SK-N-SH (cell line): ENCODE results near the gene CDH12. TPM values are rescaled to one million over a fixed set of nuclear protein-coding genes. Genes with fewer than 3 reads are reported as not detected.

Experiments
- CTCF ChIA-PET: fragments of 300-600, 350-600 bp; formaldehyde crosslinking; extraction: SDS; loops from one replicate; lab custom pipeline; 2021; lab: Yijun Ruan, JAX
- POLR2A ChIA-PET: fragments of 350-600 bp; sonication (Branson Sonifier 250); formaldehyde crosslinking; extraction: SDS; loops from one replicate; lab custom pipeline; 2020; ENCODE audit warnings: antibody characterized with exemption, inconsistent platforms; lab: Yijun Ruan, JAX
- DNase-seq: peaks from one replicate; pipeline ENCODE4 v3.0.0; 2012
- H2AFZ ChIP-seq: fragments of 200-600 bp; sonication (generic); 2 replicates; pipeline ENCODE4 v1.8.1; 2016; ENCODE audit warnings: antibody characterized with exemption, mild to moderate bottlenecking, low read depth
- H3F3A ChIP-seq: fragments of 200-600 bp; sonication (generic); replicated peaks from 2 replicates; pipeline ENCODE3; 2016; ENCODE audit warnings: antibody characterized with exemption, mild to moderate bottlenecking; ENCODE audit not compliant: insufficient read depth
- H3K27ac ChIP-seq, 2 experiments: fragments of 200-500 bp in 1 of 2; fragments of 200-600 bp in 1 of 2; sonication (Bioruptor generic) in 1 of 2; sonication (generic), shearing (Covaris generic) in 1 of 2; 2 replicates each; pipeline versions ENCODE4 v1.5.1 to v1.6.1; 2014 to 2016; ENCODE audit warnings: low read depth in 2 of 2, inconsistent platforms in 1 of 2, low read length in 1 of 2, mild to moderate bottlenecking in 1 of 2, mixed read lengths in 1 of 2
- H3K27me3 ChIP-seq: fragments of 200-600 bp; sonication (generic), shearing (Covaris generic); 2 replicates; pipeline ENCODE4 v1.6.1; 2016; ENCODE audit warnings: mixed run types; ENCODE audit not compliant: insufficient read depth
- H3K36me3 ChIP-seq, 2 experiments: fragments of 200-500 bp in 1 of 2; fragments of 200-600 bp in 1 of 2; sonication (Bioruptor generic) in 1 of 2; sonication (generic) in 1 of 2; replicated peaks in 1 of 2; 2 replicates each; pipeline versions ENCODE3 to v1.5.1; 2014 to 2016; ENCODE audit warnings: low read length in 1 of 2, mild to moderate bottlenecking in 1 of 2; ENCODE audit not compliant: insufficient read depth in 2 of 2, control insufficient read depth in 1 of 2
- H3K4me1 ChIP-seq, 2 experiments: fragments of 200-500 bp in 1 of 2; fragments of 200-600 bp in 1 of 2; sonication (Bioruptor generic) in 1 of 2; sonication (generic), shearing (Covaris generic) in 1 of 2; 2 replicates each; pipeline versions ENCODE4 v1.5.1 to v1.6.1; 2014 to 2016; ENCODE audit warnings: low read depth in 1 of 2, low read length in 1 of 2, mixed run types in 1 of 2; ENCODE audit not compliant: insufficient read depth in 2 of 2, control insufficient read depth in 1 of 2
- H3K4me2 ChIP-seq: fragments of 200-600 bp; sonication (generic), shearing (Covaris generic); 2 replicates; pipeline ENCODE4 v1.6.1; 2017; ENCODE audit warnings: mixed run types
- H3K4me3 ChIP-seq, 2 experiments: fragments of 200-500 bp in 1 of 2; fragments of 200-600 bp in 1 of 2; sonication (Bioruptor generic) in 1 of 2; sonication (generic), shearing (Covaris generic) in 1 of 2; 2 replicates each; pipeline versions ENCODE4 v1.5.1 to v1.8.1; 2014 to 2016; ENCODE audit warnings: low read depth in 2 of 2, inconsistent platforms in 1 of 2, low read length in 1 of 2, mild to moderate bottlenecking in 1 of 2, mixed read lengths in 1 of 2, moderate library complexity in 1 of 2
- H3K79me2 ChIP-seq: fragments of 200-600 bp; sonication (generic); 2 replicates; pipeline ENCODE4 v1.8.1; 2017; ENCODE audit warnings: mild to moderate bottlenecking; ENCODE audit not compliant: insufficient read depth
- H3K9ac ChIP-seq: fragments of 200-600 bp; sonication (generic); 2 replicates; pipeline ENCODE4 v1.6.1; 2017; ENCODE audit warnings: mixed run types
- H3K9me2 ChIP-seq: fragments of 200-600 bp; sonication (generic); 2 replicates; pipeline ENCODE4 v1.6.1; 2017; ENCODE audit warnings: mixed run types
- H3K9me3 ChIP-seq: fragments of 200-600 bp; sonication (generic); 2 replicates; pipeline ENCODE4 v1.6.1; 2017; ENCODE audit warnings: mixed run types, mild to moderate bottlenecking, moderate library complexity
- H4K20me1 ChIP-seq: fragments of 200-600 bp; sonication (generic); 2 replicates; pipeline ENCODE4 v1.6.1; 2017; ENCODE audit warnings: mild to moderate bottlenecking, mixed run types; ENCODE audit not compliant: insufficient read depth
- CHD2 ChIP-seq: fragments of 150-350 bp; IDR thresholded peaks from 2 replicates; pipeline ENCODE4 v1.6.1; 2018; ENCODE audit warnings: low read length; ENCODE audit not compliant: partially characterized antibody
- CTCF ChIP-seq: fragments of 200-600 bp; sonication (generic); IDR thresholded peaks from 2 replicates; pipeline ENCODE4 v1.6.1; 2017; ENCODE audit warnings: antibody characterized with exemption, mild to moderate bottlenecking, moderate library complexity
- ELF1 ChIP-seq: IDR thresholded peaks from 2 replicates; pipeline ENCODE4 v1.4.0; 2012
- FOXM1 ChIP-seq: IDR thresholded peaks from 2 replicates; pipeline ENCODE4 v1.4.0; 2012; ENCODE audit warnings: low read depth, mild to moderate bottlenecking
- GABPA ChIP-seq: IDR thresholded peaks from 2 replicates; pipeline ENCODE4 v1.4.0; 2012; ENCODE audit warnings: low read depth, mild to moderate bottlenecking
- NFIC ChIP-seq: IDR thresholded peaks from 2 replicates; pipeline ENCODE4 v1.4.0; 2012; ENCODE audit warnings: borderline replicate concordance
- PBX3 ChIP-seq: IDR thresholded peaks from 2 replicates; pipeline ENCODE4; 2012
- RCOR1 ChIP-seq: fragments of 150-350 bp; IDR thresholded peaks from 2 replicates; pipeline ENCODE4 v1.6.1; 2017; ENCODE audit warnings: antibody characterized with exemption, low read length
- RFX5 ChIP-seq: IDR thresholded peaks from 2 replicates; pipeline ENCODE4 v1.6.1; 2012; ENCODE audit warnings: mild to moderate bottlenecking, improper control_type of control experiment, low read length
- RXRA ChIP-seq: IDR thresholded peaks from 2 replicates; pipeline ENCODE4 v1.4.0; 2012; ENCODE audit warnings: low read depth, mild to moderate bottlenecking, borderline replicate concordance
- SMC3 ChIP-seq: IDR thresholded peaks from 2 replicates; pipeline ENCODE4 v1.6.1; 2012; ENCODE audit warnings: low read depth, low read length, improper control_type of control experiment
- USF1 ChIP-seq: IDR thresholded peaks from 2 replicates; pipeline ENCODE4 v1.4.0; 2012; ENCODE audit warnings: low read depth, borderline replicate concordance
- YY1 ChIP-seq: IDR thresholded peaks from 2 replicates; pipeline ENCODE4 v1.4.0; 2012; ENCODE audit warnings: low read depth, mild to moderate bottlenecking
- ZBTB33 ChIP-seq: IDR thresholded peaks from 2 replicates; pipeline ENCODE4 v1.4.0; 2012; ENCODE audit warnings: low read depth, borderline replicate concordance
- WGBS: methylation state at CpG from one replicate; pipeline ENCODE4 v1.1.6; 2017; ENCODE audit warnings: low lambda C conversion rate; 5-methylcytosine and 5-hydroxymethylcytosine counted together
- polyA plus RNA-seq, 3 experiments: library from polyadenylated mRNA; depleted of rRNA; stranded (reverse); fragments of >200 nt; gene quantifications; 2 replicates each; pipeline ENCODE4 v1.2.3, GENCODE V29; 2012

Gene CDH12
- polyA plus RNA-seq, 1 of the 3 experiments (the other 2 are of a cell fraction) = not detected

GRCh38 chr5:22431840-22432239 lies 421.3 kb downstream of the CDH12 start:
- no peak overlapping the region for H3K4me2 ChIP-seq
- TF ChIP-seq PBX3 (no peak), ELF1 (no peak), USF1 (no peak), RXRA (no peak), CTCF (no peak), FOXM1 (no peak), SMC3 (no peak), YY1 (no peak), NFIC (no peak), CHD2 (no peak), RCOR1 (no peak), RFX5 (no peak), GABPA (no peak), ZBTB33 (no peak)
- TF ChIP-seq, all 33 proteins: peak for 0
- H2AFZ ChIP-seq = no peak overlapping the region
- no peak overlapping the region for H3K27ac ChIP-seq
- ChIA-PET CTCF (no interaction called here), POLR2A (no interaction called here)
- no peaks in the 10 kb centered on the region for H4K20me1 ChIP-seq
- H3K9ac ChIP-seq = no peak overlapping the region
- H3K27me3 ChIP-seq = no peaks in the 10 kb centered on the region
- no peak overlapping the region for H3K4me3 ChIP-seq
- DNase-seq = no peak
- no peaks in the 10 kb centered on the region for H3K4me1 ChIP-seq
- WGBS = 3% methylated on average over 3 of the region's 3 CpGs
- no peaks in the 10 kb centered on the region for H3K36me3 ChIP-seq
- no peaks in the 10 kb centered on the region for H3K9me2 ChIP-seq
- no peaks in the 10 kb centered on the region for H3F3A ChIP-seq
- H3K79me2 ChIP-seq = no peaks in the 10 kb centered on the region
- H3K9me3 ChIP-seq = no peaks in the 10 kb centered on the region
